UCSD-AML1 (cell line): ENCODE measurements around the gene MKI67.

Source experiments
- DNase-seq: peaks from one replicate; lab custom pipeline; 2025; ENCODE audit not compliant: unreplicated experiment; lab: John Stamatoyannopoulos, UW

The MKI67 gene

GRCh38 chr10:128068398-128069285 is 57.6 kb downstream of the MKI67 start:
- no peak for DNase-seq

- no peak for DNase-seq
Measured at GRCh38 chr10:128067691-128068397, 58.4 kb downstream of the MKI67 start.

GRCh38 chr10:128066870-128067382 is 59.3 kb downstream of the MKI67 start:
- no peak for DNase-seq

GRCh38 chr10:128065881-128066534 is 60.2 kb downstream of the MKI67 start:
- no peak for DNase-seq

- no peak for DNase-seq
Measured at GRCh38 chr10:128064970-128065580, 61.1 kb downstream of the MKI67 start.

GRCh38 chr10:128064108-128064969 is 61.9 kb downstream of the MKI67 start:
- peak; percentile 81 for DNase-seq

- no peak for DNase-seq
Measured at GRCh38 chr10:128063736-128064107, 62.5 kb downstream of the MKI67 start.

- DNase-seq: peak; percentile 87
Measured at GRCh38 chr10:128062881-128063563, 63.2 kb downstream of the MKI67 start.

- peak; percentile 64 for DNase-seq
Measured at GRCh38 chr10:128062331-128062880, 63.8 kb downstream of the MKI67 start.

GRCh38 chr10:128061306-128062300 is 64.6 kb downstream of the MKI67 start:
- DNase-seq: no peak

- no peak for DNase-seq
Measured at GRCh38 chr10:128060341-128061250, 65.6 kb downstream of the MKI67 start.

GRCh38 chr10:128059982-128060293 is 66.3 kb downstream of the MKI67 start:
- DNase-seq: no peak

- DNase-seq: no peak
Measured at GRCh38 chr10:128059266-128059981, 66.8 kb downstream of the MKI67 start.

GRCh38 chr10:128058750-128059134 is 67.5 kb downstream of the MKI67 start:
- DNase-seq: no peak

GRCh38 chr10:128058106-128058749 is 68.0 kb downstream of the MKI67 start:
- no peak for DNase-seq
